Colonic mucosa (tissue), 4 donors: ENCODE data around the gene PIM2. TPM values are rescaled to one million over a fixed set of nuclear protein-coding genes. Genes with fewer than 3 reads are reported as not detected.

Source experiments
- DNase-seq: peaks from one replicate; pipeline ENCODE4 v3.0.0-alpha.2; 2020
- H3K27ac ChIP-seq: fragments of 200-600 bp; one replicate; pipeline ENCODE4 v1.8.0; 2021
- H3K27me3 ChIP-seq: fragments of 200-600 bp; one replicate; pipeline ENCODE4 v1.8.0; 2021
- H3K36me3 ChIP-seq: fragments of 200-600 bp; one replicate; pipeline ENCODE4 v1.8.0; 2021
- H3K4me1 ChIP-seq: fragments of 200-600 bp; one replicate; pipeline ENCODE4 v1.8.0; 2021; ENCODE audit warnings: mild to moderate bottlenecking
- H3K4me3 ChIP-seq: fragments of 200-600 bp; one replicate; pipeline ENCODE4 v1.8.0; 2021
- H3K9ac ChIP-seq, 2 donors: one replicate each; pipeline ENCODE4 v1.7.0; 2013; ENCODE audit warnings: control low read depth in 2 of 2, low read depth in 2 of 2, low read length in 2 of 2
- H3K9me3 ChIP-seq: fragments of 200-600 bp; one replicate; pipeline ENCODE4 v1.8.0; 2021
- CTCF ChIP-seq: fragments of 200-600 bp; IDR thresholded peaks from one replicate; pipeline ENCODE4 v1.8.0; 2022; ENCODE audit warnings: antibody characterized with exemption, mild to moderate bottlenecking
- intact Hi-C: fragments of 100-400 bp; cut with DNase I; formaldehyde crosslinking; loops from one replicate; pipeline ENCODE4 v1.14.1; 2022
- total RNA-seq, 2 donors: library from RNA; stranded (reverse); fragmentation: NEBNext Ultra II Directional in 1 of 2; extraction: Animal tissue kit (Norgen Biotek cat#: 25700) in 1 of 2; gene quantifications; one replicate each; pipeline ENCODE4 v1.2.1, GENCODE V29; 2021
- donor health status: healthy.
- donor health status: DM: no; HTN: no; CAD: no.
- donor health status: DM: no; HTN: no; CAD: no.

The PIM2 gene
- total RNA-seq, 2 donors from 2014 or later: 14.3 to 18.8 TPM

- DNase-seq: no peak
- H3K36me3 ChIP-seq: no peaks in the 10 kb centered on the region
Observed at GRCh38 chrX:48909703-48910294, 9.0 kb downstream of the PIM2 start.

GRCh38 chrX:48908600-48908999, 10.2 kb downstream of the PIM2 start:
- H3K27me3 ChIP-seq: no peaks in the 10 kb centered on the region
- no peak overlapping the region for H3K9ac ChIP-seq
- DNase-seq: no peak
- intact Hi-C loops: no loop called here
- no peak for TF ChIP-seq CTCF
- no peaks in the 10 kb centered on the region for H3K4me1 ChIP-seq
- no peak overlapping the region for H3K4me3 ChIP-seq
- no peak overlapping the region for H3K27ac ChIP-seq
- H3K36me3 ChIP-seq: no peaks in the 10 kb centered on the region
- no peaks in the 10 kb centered on the region for H3K9me3 ChIP-seq

More at GRCh38 chrX:48909703-48910294, 9.0 kb downstream of the PIM2 start:
- intact Hi-C loops: no loop called here
- Histone ChIP-seq H3K4me3 (no peak overlapping the region), H3K9ac (no peak overlapping the region), H3K9me3 (no peaks in the 10 kb centered on the region), H3K4me1 (no peaks in the 10 kb centered on the region), H3K27ac (no peak overlapping the region), H3K27me3 (no peaks in the 10 kb centered on the region)
- no peak for TF ChIP-seq CTCF

DNA sequence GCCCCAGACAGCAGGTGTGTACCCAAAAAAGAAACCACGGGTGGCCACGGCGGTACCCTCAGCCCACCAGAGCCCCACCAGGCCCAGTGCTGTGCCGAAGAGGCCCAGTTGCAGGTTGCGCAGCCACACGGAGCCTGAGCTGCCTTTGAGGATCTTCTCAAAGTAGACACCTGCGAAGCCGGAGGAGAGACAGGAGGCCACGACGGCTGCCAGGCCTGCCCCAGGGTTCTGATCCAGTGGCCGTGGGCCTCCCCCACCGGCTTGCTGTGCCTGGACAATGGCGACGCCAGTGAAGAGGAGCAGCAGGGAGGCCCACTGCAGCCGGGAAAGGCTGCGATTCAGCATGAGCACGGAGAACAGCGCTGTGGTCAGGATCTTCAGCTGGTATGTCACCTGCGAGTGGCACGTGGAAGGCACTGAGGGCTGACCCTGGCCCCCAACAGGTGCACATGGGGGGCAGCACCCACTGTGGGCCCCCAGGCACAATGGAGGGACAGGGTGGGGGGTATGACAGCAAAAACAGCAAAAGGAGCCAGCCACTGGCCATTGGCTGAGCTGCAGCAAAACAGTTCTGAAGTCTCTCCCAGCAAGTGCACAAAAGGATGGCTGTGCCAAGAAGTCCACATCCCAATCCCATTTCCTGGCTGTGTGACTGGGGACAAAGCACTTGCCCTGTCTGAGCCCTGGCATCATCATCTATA, 13.6 kb downstream of the PIM2 start:
- H3K9ac ChIP-seq: no peak overlapping the region
- no peaks in the 10 kb centered on the region for H3K9me3 ChIP-seq
- no peak for DNase-seq
- TF ChIP-seq CTCF: no peak
- intact Hi-C loops: no loop called here
- H3K4me3 ChIP-seq: no peak overlapping the region
- no peak overlapping the region for H3K27ac ChIP-seq
- no peaks in the 10 kb centered on the region for H3K36me3 ChIP-seq
- no peaks in the 10 kb centered on the region for H3K27me3 ChIP-seq
- H3K4me1 ChIP-seq: no peaks in the 10 kb centered on the region

DNA sequence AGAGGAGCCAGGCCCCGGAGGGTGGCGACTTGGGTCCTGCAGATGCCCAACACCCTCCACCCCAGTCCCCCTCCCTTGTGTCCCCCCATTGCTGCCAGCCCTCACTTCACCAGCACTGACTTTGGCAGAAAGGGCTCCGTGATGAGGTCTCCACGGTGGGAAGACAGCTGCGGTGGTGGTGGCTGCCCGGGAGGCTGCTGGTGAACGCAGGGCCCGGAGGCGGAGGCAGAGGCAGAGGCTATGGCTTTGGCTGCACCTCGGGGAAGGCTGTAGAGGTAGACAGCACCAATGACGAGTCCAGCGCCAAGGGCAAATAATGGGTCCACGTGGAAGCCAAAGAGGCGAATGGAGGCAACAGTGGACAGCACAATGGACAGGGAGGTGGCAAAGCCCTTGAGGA, 14.2 kb downstream of the PIM2 start:
- H3K36me3 ChIP-seq: no peaks in the 10 kb centered on the region

DNA sequence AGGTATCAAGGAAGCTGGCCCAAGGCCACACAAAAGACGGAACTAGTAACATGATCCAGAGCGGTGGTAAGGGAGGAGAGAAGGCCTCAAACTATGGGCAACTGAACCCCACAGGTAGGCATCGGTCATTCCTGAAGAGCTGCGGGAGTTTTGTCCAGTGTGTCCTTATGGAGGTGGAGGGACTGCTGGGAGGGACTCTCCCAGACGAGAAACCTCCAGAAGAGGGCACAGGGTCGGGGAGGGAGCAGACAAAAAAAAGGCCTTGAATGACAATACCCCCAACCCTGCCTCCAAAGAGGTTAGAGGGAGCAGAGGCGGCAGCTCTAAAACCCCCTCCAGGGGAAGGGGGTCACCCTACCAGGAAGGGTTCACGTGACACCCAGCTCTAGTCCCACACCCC, 14.6 kb downstream of the PIM2 start:
- no peaks in the 10 kb centered on the region for H3K4me1 ChIP-seq
- H3K9ac ChIP-seq: no peak overlapping the region
- no peak for TF ChIP-seq CTCF
- H3K27me3 ChIP-seq: no peaks in the 10 kb centered on the region
- intact Hi-C loops: no loop called here
- no peak overlapping the region for H3K4me3 ChIP-seq
- H3K36me3 ChIP-seq: no peaks in the 10 kb centered on the region
- DNase-seq: no peak
- H3K9me3 ChIP-seq: no peaks in the 10 kb centered on the region
- no peak overlapping the region for H3K27ac ChIP-seq

More for the DNA sequence above, 14.2 kb downstream of the PIM2 start:
- intact Hi-C loops: no loop called here
- DNase-seq: no peak
- Histone ChIP-seq H3K27me3 (no peaks in the 10 kb centered on the region), H3K27ac (no peak overlapping the region), H3K4me1 (no peaks in the 10 kb centered on the region), H3K9ac (no peak overlapping the region), H3K4me3 (no peak overlapping the region), H3K9me3 (no peaks in the 10 kb centered on the region)
- no peak for TF ChIP-seq CTCF
